Measurements from ENCODE around the gene SORCS2. TPM values are rescaled to one million over a fixed set of nuclear protein-coding genes. Genes with fewer than 3 reads are reported as not detected.
A peak's percentile ranks its signal among the peaks of the same experiment; 100 is the strongest.

Gene SORCS2
- total and polyA plus RNA-seq, 2 of the 4 experiments (the other 2 are of a cell fraction): 0.36 to 0.62 TPM

DNA sequence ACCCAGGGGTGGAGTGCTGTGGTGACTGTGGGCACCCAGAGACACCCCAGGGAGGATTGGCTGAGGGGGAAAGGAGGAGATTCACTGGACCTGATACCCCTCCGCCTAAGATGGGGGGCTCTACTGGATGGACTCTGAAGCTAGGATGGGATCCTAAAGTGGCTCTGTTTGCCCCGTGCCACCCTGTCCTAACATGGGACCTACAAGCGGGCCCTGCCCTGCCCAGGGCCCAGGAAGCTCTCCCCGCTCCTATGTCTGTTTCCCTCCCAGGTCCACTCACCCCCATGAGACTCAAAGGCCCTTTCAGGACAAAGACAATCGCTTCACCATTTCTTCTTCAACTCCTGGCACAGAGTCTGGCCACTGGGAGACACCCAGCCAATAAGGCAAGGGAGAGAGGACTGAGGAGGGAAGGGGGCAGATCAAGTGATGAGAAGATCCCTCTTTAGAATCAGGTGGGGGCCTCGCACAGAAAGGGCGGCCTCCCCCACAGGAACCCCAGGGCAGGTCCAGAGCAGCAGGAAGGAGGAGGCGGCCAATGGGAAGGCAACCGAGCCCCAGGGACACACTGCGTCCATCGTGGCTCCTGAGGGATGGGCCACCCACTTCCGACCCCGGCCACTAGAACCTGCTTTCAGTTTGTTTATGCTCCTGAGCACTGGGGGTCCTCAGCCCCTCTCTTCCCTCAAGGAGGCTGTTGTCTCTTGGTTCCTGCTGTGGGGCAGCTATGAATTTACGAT, 592.0 kb downstream of the SORCS2 start:
- no peak overlapping the region for H2AK5ac ChIP-seq (ENCODE audit: low read depth, low read length)
- ChIA-PET POLR2A (ENCODE audit: unreplicated experiment) (no interaction called here), CTCF (interaction anchor here (0.6 kb wide), 1 partner anchor 47 kb away, joined by 3 read pairs; no protein-coding TSS in a partner anchor)
- DNase-seq: no peak
- no peak overlapping the region for H4K5ac ChIP-seq (ENCODE audit: low read depth, low read length)
- TF ChIP-seq CHD1 (IDR thresholded peaks at IDR 0.05; ENCODE audit: low read depth, low read length) (no peak), BHLHE40 (IDR thresholded peaks at IDR 0.05; ENCODE audit: low read depth, low read length) (no peak), FOS (IDR thresholded peaks at IDR 0.05; ENCODE audit: low read depth, low read length) (no peak), MAFK (IDR thresholded peaks at IDR 0.05; ENCODE audit: low read depth, low read length) (no peak), POLR2A (IDR thresholded peaks at IDR 0.05; ENCODE audit: low read depth, low read length) (no peak), SMC3 (IDR thresholded peaks at IDR 0.05; ENCODE audit: low read depth, low read length) (no peak), RFX5 (IDR thresholded peaks at IDR 0.05; ENCODE audit: low read depth, low read length) (no peak), CEBPB (IDR thresholded peaks at IDR 0.05; ENCODE audit: low read depth, low read length) (no peak), MXI1 (IDR thresholded peaks at IDR 0.05; ENCODE audit: borderline replicate concordance, low read depth, low read length) (no peak)
- TF ChIP-seq, protein P1, sequence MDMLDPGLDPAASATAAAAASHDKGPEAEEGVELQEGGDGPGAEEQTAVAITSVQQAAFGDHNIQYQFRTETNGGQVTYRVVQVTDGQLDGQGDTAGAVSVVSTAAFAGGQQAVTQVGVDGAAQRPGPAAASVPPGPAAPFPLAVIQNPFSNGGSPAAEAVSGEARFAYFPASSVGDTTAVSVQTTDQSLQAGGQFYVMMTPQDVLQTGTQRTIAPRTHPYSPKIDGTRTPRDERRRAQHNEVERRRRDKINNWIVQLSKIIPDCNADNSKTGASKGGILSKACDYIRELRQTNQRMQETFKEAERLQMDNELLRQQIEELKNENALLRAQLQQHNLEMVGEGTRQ (IDR thresholded peaks at IDR 0.05; ENCODE audit: low read depth, low read length): no peak
- TF ChIP-seq, protein P2, sequence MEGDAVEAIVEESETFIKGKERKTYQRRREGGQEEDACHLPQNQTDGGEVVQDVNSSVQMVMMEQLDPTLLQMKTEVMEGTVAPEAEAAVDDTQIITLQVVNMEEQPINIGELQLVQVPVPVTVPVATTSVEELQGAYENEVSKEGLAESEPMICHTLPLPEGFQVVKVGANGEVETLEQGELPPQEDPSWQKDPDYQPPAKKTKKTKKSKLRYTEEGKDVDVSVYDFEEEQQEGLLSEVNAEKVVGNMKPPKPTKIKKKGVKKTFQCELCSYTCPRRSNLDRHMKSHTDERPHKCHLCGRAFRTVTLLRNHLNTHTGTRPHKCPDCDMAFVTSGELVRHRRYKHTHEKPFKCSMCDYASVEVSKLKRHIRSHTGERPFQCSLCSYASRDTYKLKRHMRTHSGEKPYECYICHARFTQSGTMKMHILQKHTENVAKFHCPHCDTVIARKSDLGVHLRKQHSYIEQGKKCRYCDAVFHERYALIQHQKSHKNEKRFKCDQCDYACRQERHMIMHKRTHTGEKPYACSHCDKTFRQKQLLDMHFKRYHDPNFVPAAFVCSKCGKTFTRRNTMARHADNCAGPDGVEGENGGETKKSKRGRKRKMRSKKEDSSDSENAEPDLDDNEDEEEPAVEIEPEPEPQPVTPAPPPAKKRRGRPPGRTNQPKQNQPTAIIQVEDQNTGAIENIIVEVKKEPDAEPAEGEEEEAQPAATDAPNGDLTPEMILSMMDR (conservative IDR thresholded peaks at IDR 0.05; ENCODE audit: low read depth, low read length): no peak
- H2AK9ac ChIP-seq (replicated peaks; ENCODE audit: low read depth, low read length, poor library complexity): peak overlapping the region; percentile 13
- peaks cover 34 to 81% of the 10 kb centered on the region in 2 experiments for H3K79me1 ChIP-seq (ENCODE audit: low read depth in 1 of 2, low read length in 2 of 2)
- dilution Hi-C loops (cut with HindIII; ENCODE audit: low sequenced_read_pairs, unreplicated experiment): no loop called here
- no peak overlapping the region for H3K18ac ChIP-seq (ENCODE audit: low read depth, low read length)
- no peak overlapping the region for H3K4me3 ChIP-seq (ENCODE audit: insufficient read depth, low read depth, low read length)
- no peak overlapping the region for H3K27ac ChIP-seq (ENCODE audit: insufficient read depth, low read length)
- no peak overlapping the region for H4K8ac ChIP-seq (ENCODE audit: low read depth in 2 of 2, low read length in 2 of 2)
- no peak overlapping the region for H2BK120ac ChIP-seq (ENCODE audit: low read depth, low read length)
- H3K4me1 ChIP-seq (ENCODE audit: control insufficient read depth, insufficient read depth, low read length): peaks cover 17% of the 10 kb centered on the region
- no peak overlapping the region for H3K23ac ChIP-seq (ENCODE audit: low read depth, low read length)
- no peak overlapping the region for H3K9ac ChIP-seq (ENCODE audit: low read depth, low read length)
- H4K20me1 ChIP-seq (ENCODE audit: insufficient read depth, low read length): peaks cover 32% of the 10 kb centered on the region
- no peak overlapping the region for H3K14ac ChIP-seq (replicated peaks; ENCODE audit: low read depth, low read length)
- H2AFZ ChIP-seq (replicated peaks; ENCODE audit: low read length, poor library complexity): no peak overlapping the region
- no peak overlapping the region for H3K4me2 ChIP-seq (ENCODE audit: low read depth, low read length)
- no peak overlapping the region for H3K4ac ChIP-seq (ENCODE audit: low read depth, low read length)
- intact Hi-C loops (cut with micrococcal nuclease): no loop called here
- H3K56ac ChIP-seq (ENCODE audit: extremely low read depth, insufficient read depth, low read length): no peak overlapping the region
- H2BK5ac ChIP-seq (ENCODE audit: low read depth, low read length, poor library complexity, severe bottlenecking): no peak overlapping the region
- no peak overlapping the region for H2BK15ac ChIP-seq (ENCODE audit: low read depth, low read length)
- H3K9me1 ChIP-seq (ENCODE audit: insufficient read depth, low read length): peaks cover 11% of the 10 kb centered on the region
- no peaks in the 10 kb centered on the region for H3K27me3 ChIP-seq (ENCODE audit: control insufficient read depth, insufficient read depth, low read length)
- no peaks in the 10 kb centered on the region for H3K9me3 ChIP-seq (ENCODE audit: control insufficient read depth, insufficient read depth, low read length)
- in situ Hi-C loops (cut with MboI; ENCODE audit: low sequenced_read_pairs): no loop called here
- no peak overlapping the region for H4K91ac ChIP-seq (ENCODE audit: insufficient read depth, low read depth, low read length)
- H3K36me3 ChIP-seq (ENCODE audit: control insufficient read depth, insufficient read depth, low read length): peaks cover 59% of the 10 kb centered on the region
- H2BK20ac ChIP-seq (ENCODE audit: low read depth, low read length): no peak overlapping the region
- BruUV-seq (replicated peaks): no TSS peak
- WGBS, 2 experiments (ENCODE audit: extremely low coverage in 2 of 2, insufficient read length in 1 of 2): 40% methylated on average over 2 of the region's 14 CpGs; no CpG with 5 or more reads in 1 of the 2 experiments
- no peak for ATAC-seq (ENCODE audit: low read depth)
